PC-9 (cell line): Measurements from ENCODE around the gene ADAT2.

Experiments used
- EZH2 ChIP-seq: fragments of 200-600 bp; sonication (generic); IDR thresholded peaks from 2 replicates; pipeline ENCODE4 v1.8.0; 2017; ENCODE audit warnings: antibody characterized with exemption, low read depth
- TF ChIP-seq, protein P1 (sequence below): fragments of 200-600 bp; sonication (generic); conservative IDR thresholded peaks from 2 replicates; pipeline ENCODE4 v1.6.1; 2017; ENCODE audit warnings: mixed run types, antibody characterized with exemption, mild to moderate bottlenecking, moderate library complexity

DNA sequence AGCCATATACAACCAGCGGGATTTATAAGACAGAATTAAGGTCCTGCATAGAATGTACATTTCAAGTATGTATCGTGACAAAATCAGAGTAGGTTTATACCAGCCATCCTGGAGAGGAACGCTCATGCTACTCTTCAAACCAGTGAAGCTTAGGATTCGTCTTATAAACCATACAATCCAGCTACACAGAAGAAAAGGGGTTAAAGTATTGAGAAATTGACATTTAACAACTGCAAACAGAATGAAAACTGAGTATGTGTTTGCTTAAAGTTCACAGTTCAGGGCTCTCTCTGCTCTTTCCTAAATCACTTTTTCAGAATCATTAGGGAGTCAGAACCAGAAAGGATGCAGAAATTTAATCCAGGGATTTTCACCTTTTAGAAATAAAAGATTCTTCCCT lies 17.9 kb downstream of the ADAT2 start:
- TF ChIP-seq EZH2, result no peak
- TF ChIP-seq, protein P1, sequence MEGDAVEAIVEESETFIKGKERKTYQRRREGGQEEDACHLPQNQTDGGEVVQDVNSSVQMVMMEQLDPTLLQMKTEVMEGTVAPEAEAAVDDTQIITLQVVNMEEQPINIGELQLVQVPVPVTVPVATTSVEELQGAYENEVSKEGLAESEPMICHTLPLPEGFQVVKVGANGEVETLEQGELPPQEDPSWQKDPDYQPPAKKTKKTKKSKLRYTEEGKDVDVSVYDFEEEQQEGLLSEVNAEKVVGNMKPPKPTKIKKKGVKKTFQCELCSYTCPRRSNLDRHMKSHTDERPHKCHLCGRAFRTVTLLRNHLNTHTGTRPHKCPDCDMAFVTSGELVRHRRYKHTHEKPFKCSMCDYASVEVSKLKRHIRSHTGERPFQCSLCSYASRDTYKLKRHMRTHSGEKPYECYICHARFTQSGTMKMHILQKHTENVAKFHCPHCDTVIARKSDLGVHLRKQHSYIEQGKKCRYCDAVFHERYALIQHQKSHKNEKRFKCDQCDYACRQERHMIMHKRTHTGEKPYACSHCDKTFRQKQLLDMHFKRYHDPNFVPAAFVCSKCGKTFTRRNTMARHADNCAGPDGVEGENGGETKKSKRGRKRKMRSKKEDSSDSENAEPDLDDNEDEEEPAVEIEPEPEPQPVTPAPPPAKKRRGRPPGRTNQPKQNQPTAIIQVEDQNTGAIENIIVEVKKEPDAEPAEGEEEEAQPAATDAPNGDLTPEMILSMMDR, result no peak
